HL-60/S4 (cell line): ENCODE data around the gene SLBP.
"Not testable (repeated sequence)": the region's sequence is repeated elsewhere in the genome, so short reads cannot be mapped to it uniquely, and the experiment has no call there.

ENCODE experiments used
- in situ Hi-C: fragments of 300-500 bp; cut with MboI; formaldehyde crosslinking; loops from 2 replicates; pipeline ENCODE4 v1.14.3; 2022; ENCODE audit warnings: low sequenced_read_pairs

SLBP gene

GRCh38 chr4:1714303-1715001 lies 2.3 kb upstream of the SLBP start:
- in situ Hi-C loops: no loop called here

- in situ Hi-C loops: no loop called here
Observed at GRCh38 chr4:1713003-1713851, 1.1 kb upstream of the SLBP start.

- in situ Hi-C loops: no loop called here
Observed at GRCh38 chr4:1711571-1712215, 426 bp downstream of the SLBP start.

- in situ Hi-C loops: no loop called here
Observed at GRCh38 chr4:1711055-1711570, 1.0 kb downstream of the SLBP start.

- in situ Hi-C loops: no loop called here
Observed at GRCh38 chr4:1708581-1708980, 3.5 kb downstream of the SLBP start.

GRCh38 chr4:1706358-1706757 lies 5.8 kb downstream of the SLBP start:
- in situ Hi-C loops: no loop called here

- in situ Hi-C loops: no loop called here
Observed at GRCh38 chr4:1705732-1706131, 6.4 kb downstream of the SLBP start.

GRCh38 chr4:1703867-1704266 lies 8.3 kb downstream of the SLBP start:
- in situ Hi-C loops: no loop called here

GRCh38 chr4:1701671-1702070 lies 10.4 kb downstream of the SLBP start:
- in situ Hi-C loops: not testable (repeated sequence)

GRCh38 chr4:1695913-1696312 lies 16.2 kb downstream of the SLBP start:
- in situ Hi-C loops: no loop called here

- in situ Hi-C loops: no loop called here
Observed at GRCh38 chr4:1693131-1693896, 18.8 kb downstream of the SLBP start.

- in situ Hi-C loops: no loop called here
Observed at GRCh38 chr4:1691737-1692373, 20.3 kb downstream of the SLBP start.

GRCh38 chr4:1690698-1691097 lies 21.4 kb downstream of the SLBP start:
- in situ Hi-C loops: no loop called here

GRCh38 chr4:1686440-1687036 lies 25.6 kb downstream of the SLBP start:
- in situ Hi-C loops: no loop called here

- in situ Hi-C loops: no loop called here
Observed at GRCh38 chr4:1685235-1686150, 26.6 kb downstream of the SLBP start.

GRCh38 chr4:1684506-1685234 lies 27.4 kb downstream of the SLBP start:
- in situ Hi-C loops: no loop called here

GRCh38 chr4:1683736-1684505 lies 28.2 kb downstream of the SLBP start, which contains the start of gene FAM53A:
Gene FAM53A (minus strand): TSS chr4:1684313. CDS start chr4:1668741, 15,572 bp downstream.
- in situ Hi-C loops: no loop called here
